HCEC 1CT (cell line): ENCODE results near the gene DOP1B.
"Not testable (repeated sequence)": the region's sequence is repeated elsewhere in the genome, so short reads cannot be mapped to it uniquely, and the experiment has no call there.

Experiments
- DNase-seq: peaks from one replicate; pipeline ENCODE4 v3.0.0-alpha.2; 2017

Gene DOP1B

GRCh38 chr21:36141513-36141925 lies 15.1 kb upstream of the DOP1B start:
- peak; percentile 77 for DNase-seq

DNA sequence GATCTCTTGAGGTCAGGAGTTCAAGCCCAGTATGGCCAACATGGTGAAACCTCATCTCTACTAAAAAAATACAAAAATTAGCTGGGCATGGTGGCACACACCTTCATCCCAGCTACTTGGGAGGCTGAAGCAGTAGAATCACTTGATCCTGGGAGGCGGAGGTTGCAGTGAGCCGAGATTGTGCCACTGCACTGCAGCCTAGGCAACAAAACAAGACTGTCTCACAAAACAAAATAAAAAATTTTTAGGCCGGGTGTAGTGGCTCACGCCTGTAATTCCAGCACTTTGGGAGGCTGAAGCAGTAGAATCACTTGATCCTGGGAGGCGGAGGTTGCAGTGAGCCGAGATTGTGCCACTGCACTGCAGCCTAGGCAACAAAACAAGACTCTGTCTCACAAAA lies 12.4 kb upstream of the DOP1B start:
- not testable (repeated sequence) for DNase-seq

DNA sequence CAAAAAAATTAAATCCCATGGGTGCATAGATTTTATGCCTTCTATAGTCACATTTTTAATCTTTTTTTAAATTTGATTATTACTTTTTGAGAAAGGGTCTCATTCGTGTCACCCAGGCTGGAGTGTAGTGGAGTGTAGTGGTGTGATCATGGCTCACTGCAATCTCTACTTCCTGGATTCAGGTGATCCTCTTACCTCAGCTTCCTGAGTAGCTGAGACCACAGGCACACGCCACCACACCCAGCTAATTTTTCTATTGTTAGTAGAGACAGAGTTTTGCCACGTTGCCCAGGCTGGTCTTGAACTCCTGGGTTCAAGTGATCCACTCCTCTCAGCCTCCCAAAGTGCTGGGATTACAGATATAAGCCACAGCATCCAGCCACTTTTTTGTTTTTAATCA lies 11.4 kb upstream of the DOP1B start:
- no peak for DNase-seq

DNA sequence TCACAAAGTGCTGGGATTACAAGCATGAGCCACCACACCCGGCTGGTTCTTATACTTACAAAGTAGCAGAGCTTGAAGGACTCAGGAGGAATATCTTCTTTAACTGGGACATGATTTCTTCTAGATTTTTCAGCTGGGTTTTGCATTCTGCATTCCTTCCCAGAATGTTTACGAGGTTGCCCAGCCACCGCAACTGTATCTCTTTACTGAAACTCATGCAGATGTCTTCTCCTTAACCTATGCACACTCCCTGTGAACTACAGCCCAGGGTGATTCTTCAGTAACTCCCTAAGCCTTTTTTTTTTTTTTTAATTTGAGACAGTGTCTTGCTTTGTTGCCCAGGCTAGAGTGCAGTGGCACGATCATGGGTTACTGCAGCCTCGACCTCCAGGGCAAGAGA lies 8.7 kb upstream of the DOP1B start:
- no peak for DNase-seq

- DNase-seq, result no peak
These were observed 7.7 kb upstream of the DOP1B start for GRCh38 chr21:36148886-36149285.

GRCh38 chr21:36149788-36150711 lies 6.6 kb upstream of the DOP1B start:
- peak; percentile 36 for DNase-seq

GRCh38 chr21:36155603-36156338 lies 853 bp upstream of the DOP1B start:
- DNase-seq, result no peak

- peak; percentile 96 for DNase-seq
These were observed 247 bp upstream of the DOP1B start for GRCh38 chr21:36156339-36156814.

- DNase-seq, result no peak
These were observed 2.8 kb downstream of the DOP1B start for GRCh38 chr21:36159356-36159921.

DNA sequence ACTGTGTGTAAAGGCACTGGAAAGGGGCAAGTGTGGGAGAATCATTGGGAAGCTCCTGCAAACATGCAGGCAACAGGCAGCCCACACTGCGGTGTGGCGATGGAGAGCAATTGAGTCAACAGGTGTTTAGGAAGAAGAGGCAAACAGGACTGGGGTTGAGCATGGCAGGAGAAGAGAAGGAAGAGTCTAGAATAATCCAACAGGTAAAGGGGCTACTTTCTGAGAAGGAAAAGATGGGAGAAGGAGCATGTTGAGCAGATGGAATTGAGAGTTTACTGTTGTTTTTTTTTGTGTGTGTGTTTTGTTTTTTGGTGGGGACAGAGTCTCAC lies 4.2 kb downstream of the DOP1B start:
- no peak for DNase-seq

- no peak for DNase-seq
These were observed 6.0 kb downstream of the DOP1B start for GRCh38 chr21:36162631-36163030.

DNA sequence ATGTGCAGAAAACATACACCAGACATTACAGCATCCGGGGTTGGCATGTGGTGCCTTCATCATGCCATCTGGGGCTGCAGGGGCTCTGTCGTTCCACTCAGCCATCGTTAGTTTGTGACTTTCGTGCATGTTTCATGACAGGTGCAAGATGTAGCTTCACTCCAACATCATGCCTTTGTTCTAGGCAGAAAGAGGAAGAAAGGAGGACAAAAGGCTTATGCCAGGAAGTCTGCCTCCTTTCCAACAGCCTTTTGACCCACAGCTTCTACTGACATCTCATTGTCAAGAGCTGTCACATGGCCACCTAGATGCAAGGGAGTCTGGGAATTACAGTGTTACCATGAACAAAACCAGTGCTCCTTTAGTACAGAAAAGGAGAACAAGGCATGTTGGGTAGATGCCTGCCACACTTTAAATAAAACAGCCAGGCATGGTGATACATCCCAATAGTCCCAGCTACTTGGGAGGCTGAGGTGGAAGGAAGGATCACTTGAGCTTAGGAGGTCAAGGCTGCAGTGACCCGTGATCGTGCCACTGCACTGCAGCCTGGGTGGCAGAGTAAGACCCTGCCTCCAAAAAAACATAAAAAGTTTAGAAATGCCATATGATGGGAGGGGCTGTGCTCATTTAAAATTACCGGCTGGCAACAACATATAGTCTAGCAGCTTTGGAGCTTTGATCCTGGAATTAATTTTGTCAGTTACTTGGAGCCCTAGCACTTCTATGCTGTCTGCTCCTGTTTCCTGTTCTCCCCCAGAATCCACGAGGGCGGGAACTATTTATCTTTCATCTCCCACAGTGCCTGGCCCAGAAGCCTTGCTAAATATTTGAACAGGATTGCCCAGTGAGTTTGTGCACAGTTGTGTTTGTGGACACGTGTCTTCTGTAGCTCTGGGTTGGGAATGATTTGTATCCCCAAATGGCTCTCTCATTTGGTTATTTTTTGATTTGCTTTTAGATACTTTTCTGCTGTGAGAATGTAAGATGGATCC lies 7.4 kb downstream of the DOP1B start:
- no peak for DNase-seq

DNA sequence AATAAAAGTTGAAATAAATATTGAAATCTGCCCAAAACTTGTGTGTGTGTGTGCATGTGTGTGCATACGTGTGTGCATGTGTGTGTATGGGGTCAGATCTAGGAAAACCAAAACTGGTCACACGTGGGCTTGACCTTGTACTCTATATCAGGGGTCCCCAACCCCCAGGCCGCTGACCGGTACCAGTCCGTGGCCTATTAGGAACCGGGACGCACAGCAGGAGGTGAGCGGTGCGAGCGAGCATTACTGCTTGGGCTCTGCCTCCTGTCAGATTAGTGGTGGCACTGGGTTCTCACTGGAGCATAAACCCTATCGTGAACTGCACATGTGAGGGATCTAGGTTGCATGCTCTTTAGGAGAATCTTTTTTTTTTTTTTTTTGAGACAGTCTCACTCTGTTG lies 8.7 kb downstream of the DOP1B start:
- DNase-seq, result no peak

- DNase-seq, result no peak
These were observed 10.1 kb downstream of the DOP1B start for GRCh38 chr21:36166705-36167104.

DNA sequence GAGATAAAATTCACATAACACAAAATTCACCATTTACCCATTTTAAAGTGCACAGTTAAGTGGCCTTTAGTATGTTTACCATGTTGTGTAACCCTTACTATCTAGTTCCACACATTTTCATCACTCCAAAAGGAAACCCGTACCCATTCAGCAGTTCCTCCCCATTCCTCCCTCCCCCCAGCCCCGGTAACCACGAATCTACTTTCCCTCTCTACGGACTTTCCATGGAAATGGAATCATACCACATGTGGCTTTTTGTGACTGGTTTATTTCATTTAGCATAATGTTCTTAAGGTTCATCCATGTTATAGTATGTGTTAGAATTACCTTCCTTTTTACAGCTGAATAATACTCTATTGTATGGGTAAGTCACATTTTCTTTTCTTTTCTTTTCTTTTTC lies 10.9 kb downstream of the DOP1B start:
- no peak for DNase-seq

DNA sequence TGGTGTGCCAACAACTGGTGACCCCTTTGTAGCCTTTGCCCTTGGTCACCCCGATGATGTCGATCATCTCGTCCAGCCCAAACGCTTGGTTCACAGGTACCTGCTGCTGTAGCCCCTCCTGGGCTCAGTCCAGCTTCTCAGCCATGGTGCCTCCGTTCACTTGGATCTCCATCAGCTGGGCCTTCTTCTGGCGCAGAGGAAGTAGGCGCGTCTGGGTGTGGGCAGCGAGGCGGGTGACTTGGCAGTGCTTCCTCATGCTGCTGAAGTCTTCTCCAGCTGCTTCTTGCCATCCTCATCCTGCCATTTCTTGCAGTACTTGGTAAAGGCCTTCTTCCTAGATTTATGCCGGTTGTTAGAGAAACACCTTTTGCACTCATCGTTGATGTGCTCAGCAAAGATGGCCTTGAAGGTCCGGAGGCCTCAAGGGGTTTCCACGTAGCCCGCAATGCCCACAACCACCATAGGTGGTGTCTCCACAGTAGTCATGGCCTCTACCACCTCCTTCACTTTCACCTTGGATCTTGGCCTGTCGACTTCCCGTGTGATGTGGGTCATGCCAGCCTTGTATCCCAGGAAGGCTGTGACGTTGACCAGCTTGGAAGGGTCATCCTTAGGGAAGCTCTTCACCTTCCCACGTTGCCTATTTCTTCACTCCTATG lies 13.0 kb downstream of the DOP1B start:
- DNase-seq, result no peak

GRCh38 chr21:36170823-36171222 lies 14.2 kb downstream of the DOP1B start:
- DNase-seq, result no peak

DNA sequence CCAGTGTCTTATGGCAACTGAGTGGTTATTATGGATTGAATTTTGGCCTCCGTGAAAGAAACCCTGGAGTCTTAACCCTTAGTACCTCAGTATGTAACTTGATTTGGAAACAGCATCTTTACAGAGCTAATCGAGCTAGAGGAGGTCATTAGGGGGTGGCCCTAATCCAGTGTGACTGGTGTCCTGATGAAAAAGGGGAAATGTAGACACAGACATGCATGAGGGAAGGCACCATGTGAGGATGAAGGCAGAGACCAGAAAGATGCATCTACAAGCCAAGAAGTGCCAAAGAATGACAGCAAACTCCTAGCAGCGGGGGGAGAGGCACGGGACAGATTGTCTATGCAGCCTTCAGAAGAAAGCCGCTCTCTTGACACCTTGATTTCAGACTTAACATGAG lies 14.7 kb downstream of the DOP1B start:
- DNase-seq, result no peak

GRCh38 chr21:36171741-36172331 lies 15.2 kb downstream of the DOP1B start:
- DNase-seq, result no peak

GRCh38 chr21:36174780-36175179 lies 18.2 kb downstream of the DOP1B start:
- DNase-seq, result no peak

DNA sequence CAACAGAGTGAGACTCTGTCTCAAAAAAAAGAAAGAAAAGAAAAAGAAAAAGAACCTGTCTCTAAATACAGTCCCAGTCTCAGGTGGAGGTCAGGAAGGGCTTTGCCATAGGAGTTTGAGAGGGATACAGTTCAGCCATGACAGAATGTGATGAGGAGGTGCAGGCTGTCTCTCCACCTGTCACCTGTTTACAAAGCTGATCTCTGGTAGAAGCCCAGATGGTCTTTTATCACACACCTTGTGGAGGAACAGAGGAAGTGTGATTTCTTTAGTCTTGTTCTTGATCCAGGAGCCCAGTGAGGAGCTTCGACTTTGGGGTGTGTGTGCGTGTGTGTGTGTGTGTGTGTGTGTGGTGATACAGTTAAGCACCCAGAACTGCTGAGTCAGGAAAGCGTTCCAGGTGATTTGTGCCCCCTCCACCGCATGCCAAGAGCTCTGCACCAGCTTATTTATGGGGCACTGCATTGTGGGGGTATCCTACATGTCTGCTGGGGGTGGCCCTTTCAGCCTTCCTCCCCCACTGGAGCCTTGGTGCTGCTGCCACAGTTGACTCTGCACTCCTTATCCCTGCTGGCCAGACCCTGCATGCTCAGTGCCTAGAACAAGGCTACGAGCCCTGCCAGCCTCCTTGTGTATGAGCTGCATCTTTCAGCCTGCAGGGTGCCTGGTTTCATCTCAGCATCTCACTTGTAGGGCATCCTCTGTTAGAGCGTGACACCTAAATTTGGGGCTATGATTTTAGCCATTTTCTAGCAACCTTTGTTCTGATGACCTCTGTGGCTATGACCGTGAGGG lies 19.3 kb downstream of the DOP1B start:
- no peak for DNase-seq
